HepG2 (cell line): Measurements from ENCODE around the gene SBNO2. TPM values are rescaled to one million over a fixed set of nuclear protein-coding genes. Genes with fewer than 3 reads are reported as not detected.

ENCODE experiments used
- ARID3A ChIP-seq: IDR thresholded peaks from 2 replicates; pipeline ENCODE4 v1.6.1; 2012; ENCODE audit warnings: low read depth, low read length, improper control_type of control experiment
- ATF7-NPFF ChIP-seq: sonication (generic); formaldehyde crosslinking; IDR thresholded peaks from 2 replicates; pipeline ENCODE4 v1.8.1; 2023; ENCODE audit warnings: mild to moderate bottlenecking, low read depth, missing genetic modification reagents, moderate library complexity
- HNF4G ChIP-seq, 2 experiments: sonication (generic) in 1 of 2; formaldehyde crosslinking in 1 of 2; IDR thresholded peaks; 2 replicates each; pipeline versions ENCODE4 v1.4.0 to v1.6.1; 2011 to 2020; ENCODE audit warnings: borderline replicate concordance in 2 of 2, low read depth in 2 of 2, mild to moderate bottlenecking in 2 of 2, low read length in 1 of 2, missing genetic modification reagents in 1 of 2, moderate library complexity in 1 of 2
- KLF6 ChIP-seq: IDR thresholded peaks from 2 replicates; pipeline ENCODE4 v1.8.0; 2016; ENCODE audit warnings: missing biosample characterization, missing genetic modification reagents
- NPAS2 ChIP-seq: sonication (generic); formaldehyde crosslinking; IDR thresholded peaks from 2 replicates; pipeline ENCODE4 v1.8.0; 2022; ENCODE audit warnings: mild to moderate bottlenecking, missing genetic modification reagents, borderline replicate concordance
- RFX3 ChIP-seq: IDR thresholded peaks from 2 replicates; pipeline ENCODE4 v1.6.1; 2016; ENCODE audit warnings: missing biosample characterization, missing genetic modification reagents
- SMC3 ChIP-seq: IDR thresholded peaks from 2 replicates; pipeline ENCODE4 v1.6.1; 2011; ENCODE audit warnings: low read length, improper control_type of control experiment
- SRF ChIP-seq: IDR thresholded peaks from 2 replicates; pipeline ENCODE4 v1.6.1; 2011; ENCODE audit warnings: mild to moderate bottlenecking, low read depth, low read length, moderate library complexity
- THRA ChIP-seq: sonication (generic); formaldehyde crosslinking; IDR thresholded peaks from 2 replicates; pipeline ENCODE4 v1.4.0; 2020; ENCODE audit warnings: missing genetic modification reagents, borderline replicate concordance
- YEATS2 ChIP-seq: sonication (generic); formaldehyde crosslinking; IDR thresholded peaks from 2 replicates; pipeline ENCODE4 v1.4.0; 2020; ENCODE audit warnings: missing genetic modification reagents, borderline replicate concordance
- ZFP36 ChIP-seq: fragments of 150-350 bp; IDR thresholded peaks from 2 replicates; pipeline ENCODE4 v1.6.1; 2018; ENCODE audit warnings: borderline replicate concordance, low read length, low read depth; ENCODE audit not compliant: partially characterized antibody
- ZFP62 ChIP-seq: sonication (generic); formaldehyde crosslinking; IDR thresholded peaks from 2 replicates; pipeline ENCODE4 v1.4.0; 2020; ENCODE audit warnings: missing genetic modification reagents
- ZFYVE20 ChIP-seq: sonication (generic); formaldehyde crosslinking; IDR thresholded peaks from 2 replicates; pipeline ENCODE4 v1.8.0; 2023; ENCODE audit warnings: low read depth, mild to moderate bottlenecking, moderate library complexity, missing genetic modification reagents, borderline replicate concordance
- ZKSCAN1 ChIP-seq: fragments of 150-350 bp; IDR thresholded peaks from 2 replicates; pipeline ENCODE4 v1.6.1; 2014; ENCODE audit warnings: low read length
- ZNF10 ChIP-seq: sonication (generic); formaldehyde crosslinking; IDR thresholded peaks from 2 replicates; pipeline ENCODE4 v1.4.0; 2020; ENCODE audit warnings: mild to moderate bottlenecking, low read depth, missing genetic modification reagents, borderline replicate concordance
- ZNF17 ChIP-seq: sonication (generic); formaldehyde crosslinking; IDR thresholded peaks from 2 replicates; pipeline ENCODE4 v1.5.0; 2020; ENCODE audit warnings: mild to moderate bottlenecking, missing genetic modification reagents
- ZNF180 ChIP-seq: sonication (generic); formaldehyde crosslinking; IDR thresholded peaks from 2 replicates; pipeline ENCODE4 v1.4.0; 2020; ENCODE audit warnings: low read depth, missing genetic modification reagents, borderline replicate concordance
- ZNF276 ChIP-seq: sonication (generic); formaldehyde crosslinking; IDR thresholded peaks from 2 replicates; pipeline ENCODE4 v1.4.0; 2020; ENCODE audit warnings: mild to moderate bottlenecking, low read depth, missing genetic modification reagents
- ZNF569 ChIP-seq: sonication (generic); formaldehyde crosslinking; IDR thresholded peaks from 2 replicates; pipeline ENCODE4 v1.5.0; 2020; ENCODE audit warnings: mild to moderate bottlenecking, missing genetic modification reagents, moderate library complexity, borderline replicate concordance
- ZNF777 ChIP-seq: sonication (generic); formaldehyde crosslinking; IDR thresholded peaks from 2 replicates; pipeline ENCODE4 v1.4.0; 2020; ENCODE audit warnings: missing genetic modification reagents
- polyA plus RNA-seq, 8 experiments: library from polyadenylated mRNA; depleted of rRNA in 3 of 8; stranded (reverse) in 7 of 8; unstranded in 1 of 8; fragments of >200 nt; fragmentation: Illumina TruSeq in 4 of 8; extraction: Trizol in 4 of 8; gene quantifications; 2 replicates each; pipeline versions ENCODE4 v1.2.1 to v1.2.3, GENCODE V29; 2011 to 2016; ENCODE audit warnings: low read depth in 4 of 8, missing spikeins in 1 of 8, mixed read lengths in 1 of 8; ENCODE audit not compliant: insufficient read depth in 1 of 8
- total RNA-seq, 5 experiments: library from RNA; depleted of rRNA; stranded (reverse); fragments of >200 nt; fragmentation: Illumina TruSeq; extraction: Trizol; gene quantifications; 2 replicates each; pipeline ENCODE4 v1.2.3, GENCODE V29; 2016; ENCODE audit warnings: low read depth in 1 of 5
- TF ChIP-seq, protein P1 (sequence below): sonication (generic); formaldehyde crosslinking; IDR thresholded peaks from 2 replicates; pipeline ENCODE4 v1.4.0; 2020; ENCODE audit warnings: missing genetic modification reagents, mild to moderate bottlenecking, borderline replicate concordance
- TF ChIP-seq, protein P2 (sequence below): sonication (generic); formaldehyde crosslinking; IDR thresholded peaks from 2 replicates; pipeline ENCODE4 v1.8.0; 2022; ENCODE audit warnings: low read depth, missing genetic modification reagents

SBNO2 gene
- total and polyA plus RNA-seq, 2 of the 13 experiments (the other 11 are each of a cell fraction or from before 2014, with no cell fraction given): 8.6 to 10.4 TPM

DNA sequence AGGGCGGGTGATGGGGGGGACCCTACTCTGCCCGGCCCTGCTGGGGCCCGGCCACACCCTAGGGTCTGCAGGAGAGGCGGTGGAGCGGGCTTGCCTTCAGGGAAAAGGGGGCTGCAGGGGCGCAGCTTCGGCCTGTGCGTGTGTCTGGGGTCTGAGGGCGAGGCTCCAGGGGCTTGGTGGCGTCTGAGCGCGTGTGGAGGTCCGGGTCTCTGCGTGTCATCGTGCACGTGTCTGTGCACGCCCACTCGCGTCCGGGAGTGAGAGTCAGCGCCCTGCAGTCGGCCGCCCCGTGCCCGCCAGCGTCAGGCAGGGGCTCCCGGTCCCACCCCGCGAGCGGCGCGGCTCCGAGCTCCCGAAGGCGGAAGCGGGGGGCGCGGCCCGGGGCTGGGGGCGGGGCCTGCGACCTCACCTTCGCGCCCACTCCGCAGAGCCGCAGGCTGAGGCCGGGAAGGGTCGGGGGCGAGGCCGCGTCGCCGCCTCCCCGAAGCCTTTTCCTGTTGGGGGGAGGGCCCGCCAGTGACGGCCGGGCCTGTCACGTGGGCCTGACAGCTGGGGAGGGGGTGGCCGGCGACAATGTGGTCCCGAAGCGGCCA lies 107.2 kb downstream of the SBNO2 start, which contains the start of gene ARHGAP45 (continued):
- TF ChIP-seq HNF4G (IDR thresholded peaks at IDR 0.05; ENCODE audit: borderline replicate concordance, low read depth, low read length): no peak
- TF ChIP-seq HNF4G (CRISPR knock-in tag; IDR thresholded peaks at IDR 0.05; ENCODE audit: borderline replicate concordance, low read depth): 0 out of 2 replicates have a peak, but pooled peaks have one; percentile 36
- TF ChIP-seq ZNF276 (CRISPR knock-in tag): no peak
- TF ChIP-seq, protein P1, sequence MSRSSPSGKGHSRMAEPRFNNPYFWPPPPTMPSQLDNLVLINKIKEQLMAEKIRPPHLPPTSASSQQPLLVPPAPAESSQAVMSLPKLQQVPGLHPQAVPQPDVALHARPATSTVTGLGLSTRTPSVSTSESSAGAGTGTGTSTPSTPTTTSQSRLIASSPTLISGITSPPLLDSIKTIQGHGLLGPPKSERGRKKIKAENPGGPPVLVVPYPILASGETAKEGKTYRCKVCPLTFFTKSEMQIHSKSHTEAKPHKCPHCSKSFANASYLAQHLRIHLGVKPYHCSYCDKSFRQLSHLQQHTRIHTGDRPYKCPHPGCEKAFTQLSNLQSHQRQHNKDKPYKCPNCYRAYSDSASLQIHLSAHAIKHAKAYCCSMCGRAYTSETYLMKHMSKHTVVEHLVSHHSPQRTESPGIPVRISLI: no peak
- no peak for TF ChIP-seq SMC3
- TF ChIP-seq ZFP36: no peak
- no peak for TF ChIP-seq SRF
- no peak for TF ChIP-seq ZNF180 (CRISPR knock-in tag)
- no peak for TF ChIP-seq ZNF17 (CRISPR knock-in tag)
- TF ChIP-seq ZFP62 (CRISPR knock-in tag): no peak
- TF ChIP-seq KLF6: no peak
- TF ChIP-seq ARID3A: no peak
- no peak for TF ChIP-seq YEATS2 (CRISPR knock-in tag)
- TF ChIP-seq, protein P2, sequence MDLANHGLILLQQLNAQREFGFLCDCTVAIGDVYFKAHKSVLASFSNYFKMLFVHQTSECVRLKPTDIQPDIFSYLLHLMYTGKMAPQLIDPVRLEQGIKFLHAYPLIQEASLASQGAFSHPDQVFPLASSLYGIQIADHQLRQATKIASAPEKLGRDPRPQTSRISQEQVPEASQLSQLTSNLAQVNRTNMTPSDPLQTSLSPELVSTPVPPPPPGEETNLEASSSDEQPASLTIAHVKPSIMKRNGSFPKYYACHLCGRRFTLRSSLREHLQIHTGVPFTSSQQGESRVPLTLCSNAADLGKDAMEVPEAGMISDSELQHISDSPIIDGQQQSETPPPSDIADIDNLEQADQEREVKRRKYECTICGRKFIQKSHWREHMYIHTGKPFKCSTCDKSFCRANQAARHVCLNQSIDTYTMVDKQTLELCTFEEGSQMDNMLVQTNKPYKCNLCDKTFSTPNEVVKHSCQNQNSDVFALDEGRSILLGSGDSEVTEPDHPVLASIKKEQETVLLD (CRISPR knock-in tag): no peak
- peak; percentile 24; the same call in 1 of the 2 replicates for TF ChIP-seq ZNF777 (CRISPR knock-in tag)
- TF ChIP-seq RFX3 (CRISPR knock-in tag): no peak
- TF ChIP-seq ATF7-NPFF (CRISPR knock-in tag): peak; percentile 14; the same call in 1 of the 2 replicates
- no peak for TF ChIP-seq THRA (CRISPR knock-in tag)
- TF ChIP-seq ZFYVE20 (CRISPR knock-in tag): no peak
- TF ChIP-seq NPAS2 (CRISPR knock-in tag): no peak
- no peak for TF ChIP-seq ZNF10 (CRISPR knock-in tag)
- TF ChIP-seq ZNF569: no peak
- TF ChIP-seq ZKSCAN1: no peak
